Activated T-helper 17 cell treated with anti-CD3 and anti-CD28 coated beads, Interleukin-2, amount 50 U/mL, for 72 hours (primary cell): ENCODE measurements around the gene CSAG3. TPM values are rescaled to one million over a fixed set of nuclear protein-coding genes. Genes with fewer than 3 reads are reported as not detected.
"Not testable (repeated sequence)": the region's sequence is repeated elsewhere in the genome, so short reads cannot be mapped to it uniquely, and the experiment has no call there.

Experiments
- ATAC-seq: fragments of 150-1000 bp; cut with Tn5 transposase; replicated peaks from 2 replicates; pipeline ENCODE4 v1.10.0; 2021; ENCODE audit warnings: mild to moderate bottlenecking, moderate library complexity
- H3K27ac Mint-ChIP-seq: one replicate; pipeline ENCODE4 v1.8.0; 2022; ENCODE audit warnings: mixed read lengths
- H3K27me3 Mint-ChIP-seq: one replicate; pipeline ENCODE4 v1.8.0; 2022; ENCODE audit warnings: mixed read lengths
- H3K36me3 Mint-ChIP-seq: one replicate; pipeline ENCODE4 v1.8.0; 2022; ENCODE audit warnings: low read depth, mild to moderate bottlenecking, mixed read lengths
- H3K4me1 Mint-ChIP-seq: one replicate; pipeline ENCODE4 v1.8.0; 2022; ENCODE audit warnings: mixed read lengths
- H3K4me3 Mint-ChIP-seq: one replicate; pipeline ENCODE4 v1.8.0; 2022; ENCODE audit warnings: mild to moderate bottlenecking, mixed read lengths
- H3K9me3 Mint-ChIP-seq: one replicate; pipeline ENCODE4 v1.8.0; 2022; ENCODE audit warnings: mixed read lengths
- total RNA-seq, 2 donors: library from RNA; stranded (reverse); gene quantifications; one replicate each; pipeline ENCODE4 v1.2.3, GENCODE V29; 2022

CSAG3 gene
- total RNA-seq = under 1 TPM in 1 of 2 donors, not detected in 1; 0.32 TPM

GRCh38 chrX:152758918-152759317 lies at the start of gene CSAG3:
Gene CSAG3, plus strand, starts transcription at chrX:152759218.
- not testable (repeated sequence) for ATAC-seq, H3K9me3 Mint-ChIP-seq, H3K27me3 Mint-ChIP-seq, H3K4me1 Mint-ChIP-seq, H3K27ac Mint-ChIP-seq, H3K36me3 Mint-ChIP-seq, H3K4me3 Mint-ChIP-seq

DNA sequence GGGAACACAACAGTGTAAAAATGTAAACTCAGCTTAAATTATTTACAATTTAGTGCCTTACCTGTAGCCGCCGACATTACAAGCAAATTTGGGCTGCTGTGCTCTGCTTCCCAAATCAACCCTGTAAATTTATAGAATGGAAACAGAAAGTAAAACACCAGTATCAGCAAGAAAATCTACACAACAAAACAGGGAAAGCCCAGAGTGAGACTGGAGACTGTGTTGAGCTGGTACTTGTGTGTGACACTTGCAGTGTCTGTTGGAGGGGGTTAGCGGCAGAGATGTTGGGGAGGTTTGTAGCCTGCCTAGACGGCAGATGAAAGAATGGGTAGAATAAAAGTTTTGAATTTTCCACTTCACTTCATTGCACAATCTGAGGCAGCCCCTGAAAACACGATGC lies 45.8 kb upstream of the CSAG3 start:
- H3K4me1 Mint-ChIP-seq, H3K9me3 Mint-ChIP-seq, H3K27ac Mint-ChIP-seq, H3K36me3 Mint-ChIP-seq, ATAC-seq, H3K27me3 Mint-ChIP-seq, H3K4me3 Mint-ChIP-seq: not testable (repeated sequence)

- not testable (repeated sequence) for H3K4me3 Mint-ChIP-seq, H3K4me1 Mint-ChIP-seq, ATAC-seq, H3K27me3 Mint-ChIP-seq, H3K27ac Mint-ChIP-seq, H3K9me3 Mint-ChIP-seq, H3K36me3 Mint-ChIP-seq
Measured at GRCh38 chrX:152713815-152714787, 44.9 kb upstream of the CSAG3 start, which contains the start of gene MAGEA2B. Gene MAGEA2B, plus strand, starts transcription at chrX:152714628. Its CDS starts 2,479 bp downstream, at chrX:152717107.

- ATAC-seq = no peak
- no peaks in the 10 kb centered on the region for H3K4me1 Mint-ChIP-seq
- peaks cover 14% of the 10 kb centered on the region for H3K27me3 Mint-ChIP-seq
- no peak overlapping the region for H3K27ac Mint-ChIP-seq
- H3K9me3 Mint-ChIP-seq = no peaks in the 10 kb centered on the region
- H3K36me3 Mint-ChIP-seq = no peaks in the 10 kb centered on the region
- H3K4me3 Mint-ChIP-seq = no peak overlapping the region
Measured at GRCh38 chrX:152725409-152725808, 33.6 kb upstream of the CSAG3 start.

DNA sequence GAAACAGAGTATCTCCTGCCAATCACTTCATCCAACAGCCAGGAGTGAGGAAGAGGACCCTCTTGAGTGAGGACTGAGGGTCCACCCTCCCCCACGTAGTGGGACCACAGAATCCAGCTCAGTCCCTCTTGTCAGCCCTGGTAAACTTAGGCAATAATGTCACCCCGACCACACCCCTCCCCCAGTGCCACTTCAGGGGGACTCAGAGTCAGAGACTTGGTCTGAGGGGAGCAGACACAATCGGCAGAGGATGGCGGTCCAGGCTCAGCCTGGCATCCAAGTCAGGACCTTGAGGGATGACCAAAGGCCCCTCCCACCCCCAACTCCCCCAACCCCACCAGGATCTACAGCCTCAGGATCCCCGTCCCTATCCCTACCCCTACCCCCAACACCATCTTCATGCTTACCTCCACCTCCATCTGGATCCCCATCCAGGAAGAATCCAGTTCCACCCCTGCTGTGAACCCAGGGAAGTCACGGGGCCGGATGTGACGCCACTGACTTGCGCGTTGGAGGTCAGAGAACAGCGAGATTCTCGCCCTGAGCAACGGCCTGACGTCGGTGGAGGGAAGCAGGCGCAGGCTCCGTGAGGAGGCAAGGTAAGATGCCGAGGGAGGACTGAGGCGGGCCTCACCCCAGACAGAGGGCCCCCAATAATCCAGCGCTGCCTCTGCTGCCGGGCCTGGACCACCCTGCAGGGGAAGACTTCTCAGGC lies 25.6 kb upstream of the CSAG3 start, which contains the start of the genes CSAG1 and MAGEA12:
CSAG1 (minus strand) TSS at position 461 of the 715 bp plus-strand sequence. CDS start 1,261 bp downstream, outside the sequence.
MAGEA12 (plus strand) TSS at position 497 of the 715 bp plus-strand sequence. CDS start 2,405 bp downstream, outside the sequence.
- no peak within 1 kb of the TSS for H3K27ac Mint-ChIP-seq
- H3K4me3 Mint-ChIP-seq = no peak within 1 kb of the TSS
- no peaks in the 10 kb centered on the region for H3K4me1 Mint-ChIP-seq
- ATAC-seq = no peak
- H3K9me3 Mint-ChIP-seq = no peaks in the 10 kb centered on the region
- peaks cover 6% of the 10 kb centered on the region for H3K27me3 Mint-ChIP-seq
- no peaks in the 10 kb centered on the region for H3K36me3 Mint-ChIP-seq

DNA sequence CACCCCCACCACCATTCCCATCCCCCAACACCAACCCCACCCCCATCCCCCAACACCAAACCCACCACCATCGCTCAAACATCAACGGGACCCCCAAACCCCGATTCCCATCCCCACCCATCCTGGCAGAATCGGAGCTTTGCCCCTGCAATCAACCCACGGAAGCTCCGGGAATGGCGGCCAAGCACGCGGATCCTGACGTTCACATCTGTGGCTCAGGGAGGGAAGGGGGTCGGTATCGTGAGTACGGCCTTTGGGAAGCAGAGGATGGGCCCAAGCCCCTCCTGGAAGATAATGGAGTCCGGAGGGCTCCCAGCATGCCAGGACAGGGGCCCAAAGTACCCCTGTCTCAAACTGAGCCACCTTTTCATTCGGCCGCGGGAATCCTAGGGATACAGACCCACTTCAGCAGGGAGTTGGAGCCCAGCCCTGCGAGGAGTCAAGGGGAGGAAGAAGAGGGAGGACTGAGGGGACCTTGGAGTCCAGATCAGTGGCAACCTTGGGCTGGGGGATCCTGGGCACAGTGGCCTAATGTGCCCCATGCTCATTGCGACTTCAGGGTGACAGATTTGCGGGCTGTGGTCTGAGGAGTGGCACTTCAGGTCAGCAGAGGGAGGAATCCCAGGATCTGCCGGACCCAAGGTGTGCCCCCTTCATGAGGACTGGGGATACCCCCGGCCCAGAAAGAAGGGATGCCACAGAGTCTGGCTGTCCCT lies 24.7 kb upstream of the CSAG3 start:
- H3K27ac Mint-ChIP-seq, H3K27me3 Mint-ChIP-seq, H3K4me3 Mint-ChIP-seq, H3K4me1 Mint-ChIP-seq, H3K36me3 Mint-ChIP-seq, H3K9me3 Mint-ChIP-seq, ATAC-seq: not testable (repeated sequence)

GRCh38 chrX:152735101-152735500 lies 23.9 kb upstream of the CSAG3 start:
- Mint-ChIP-seq H3K36me3 (no peaks in the 10 kb centered on the region), H3K9me3 (no peaks in the 10 kb centered on the region), H3K27me3 (no peaks in the 10 kb centered on the region), H3K27ac (no peak overlapping the region), H3K4me3 (no peak overlapping the region), H3K4me1 (no peaks in the 10 kb centered on the region)
- no peak for ATAC-seq

DNA sequence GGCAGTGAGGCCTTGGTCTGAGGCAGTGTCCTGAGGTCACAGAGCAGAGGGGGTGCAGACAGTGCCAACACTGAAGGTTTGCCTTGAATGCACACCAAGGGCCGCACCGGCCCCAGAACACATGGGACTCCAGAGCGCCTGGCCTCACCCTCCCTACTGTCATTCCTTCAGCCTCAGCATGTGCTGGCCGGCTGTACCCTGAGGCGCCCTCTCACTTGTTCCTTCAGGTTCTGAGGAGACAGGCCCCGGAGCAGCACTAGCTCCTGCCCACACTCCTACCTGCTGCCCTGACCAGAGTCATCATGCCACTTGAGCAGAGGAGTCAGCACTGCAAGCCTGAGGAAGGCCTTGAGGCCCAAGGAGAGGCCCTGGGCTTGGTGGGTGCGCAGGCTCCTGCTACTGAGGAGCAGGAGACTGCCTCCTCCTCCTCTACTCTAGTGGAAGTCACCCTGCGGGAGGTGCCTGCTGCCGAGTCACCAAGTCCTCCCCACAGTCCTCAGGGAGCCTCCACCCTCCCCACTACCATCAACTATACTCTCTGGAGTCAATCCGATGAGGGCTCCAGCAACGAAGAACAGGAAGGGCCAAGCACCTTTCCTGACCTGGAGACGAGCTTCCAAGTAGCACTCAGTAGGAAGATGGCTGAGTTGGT lies 23.0 kb upstream of the CSAG3 start:
- no peaks in the 10 kb centered on the region for H3K4me1 Mint-ChIP-seq
- ATAC-seq = no peak
- H3K4me3 Mint-ChIP-seq = no peak overlapping the region
- H3K36me3 Mint-ChIP-seq = no peaks in the 10 kb centered on the region
- H3K9me3 Mint-ChIP-seq = no peaks in the 10 kb centered on the region
- no peak overlapping the region for H3K27ac Mint-ChIP-seq
- no peaks in the 10 kb centered on the region for H3K27me3 Mint-ChIP-seq

GRCh38 chrX:152736528-152736927 lies 22.5 kb upstream of the CSAG3 start:
- not testable (repeated sequence) for H3K36me3 Mint-ChIP-seq, H3K27me3 Mint-ChIP-seq, H3K27ac Mint-ChIP-seq, H3K9me3 Mint-ChIP-seq, H3K4me3 Mint-ChIP-seq, H3K4me1 Mint-ChIP-seq, ATAC-seq

DNA sequence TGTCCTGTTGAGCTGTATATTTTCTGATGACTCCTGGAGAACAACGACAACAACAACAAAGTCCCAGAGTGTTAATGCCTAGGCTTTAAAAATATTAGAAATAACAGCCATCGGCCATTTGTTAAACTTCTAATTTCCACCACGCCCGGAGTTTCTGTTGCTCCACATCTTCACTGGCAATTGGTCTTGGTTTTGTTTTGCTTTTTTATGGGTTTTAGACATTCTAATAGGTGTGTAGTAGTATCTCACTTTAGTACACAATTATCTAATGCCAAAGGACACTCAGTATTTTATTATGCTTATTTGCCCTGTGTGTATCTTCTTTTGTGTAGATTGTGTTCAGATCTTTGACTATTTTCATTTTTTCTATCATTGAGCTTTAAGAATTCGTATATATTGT lies 20.5 kb upstream of the CSAG3 start:
- H3K4me1 Mint-ChIP-seq = no peaks in the 10 kb centered on the region
- H3K4me3 Mint-ChIP-seq = no peak overlapping the region
- no peak for ATAC-seq
- no peaks in the 10 kb centered on the region for H3K36me3 Mint-ChIP-seq
- no peaks in the 10 kb centered on the region for H3K27me3 Mint-ChIP-seq
- H3K9me3 Mint-ChIP-seq = no peaks in the 10 kb centered on the region
- H3K27ac Mint-ChIP-seq = no peak overlapping the region

- H3K36me3 Mint-ChIP-seq, ATAC-seq, H3K27ac Mint-ChIP-seq, H3K9me3 Mint-ChIP-seq, H3K27me3 Mint-ChIP-seq, H3K4me3 Mint-ChIP-seq, H3K4me1 Mint-ChIP-seq: not testable (repeated sequence)
Measured at GRCh38 chrX:152753686-152754650, 5.0 kb upstream of the CSAG3 start, which contains the start of gene MAGEA2. Gene MAGEA2, minus strand, starts transcription at chrX:152753842. Its CDS starts 2,479 bp downstream, at chrX:152751363.

GRCh38 chrX:152754871-152755270 lies 4.1 kb upstream of the CSAG3 start:
- H3K36me3 Mint-ChIP-seq, H3K27me3 Mint-ChIP-seq, H3K27ac Mint-ChIP-seq, ATAC-seq, H3K4me1 Mint-ChIP-seq, H3K9me3 Mint-ChIP-seq, H3K4me3 Mint-ChIP-seq: not testable (repeated sequence)

DNA sequence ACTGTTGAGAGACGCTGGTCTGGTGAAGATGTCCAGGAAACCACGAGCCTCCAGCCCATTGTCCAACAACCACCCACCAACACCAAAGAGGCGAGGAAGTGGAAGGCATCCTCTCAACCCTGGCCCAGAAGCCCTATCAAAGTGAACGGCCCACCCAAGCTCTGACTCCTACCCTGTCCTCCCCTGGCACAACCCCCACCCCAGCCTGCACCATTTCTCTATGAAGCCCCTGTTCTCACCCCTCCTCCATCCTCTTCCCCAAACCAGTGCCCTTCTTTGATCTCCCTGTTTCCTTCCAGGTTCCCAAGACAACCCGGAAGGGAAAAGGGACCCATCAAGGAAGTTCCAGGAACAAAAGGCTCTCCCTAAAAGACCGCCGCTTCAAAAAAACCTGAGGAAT lies 526 bp downstream of the CSAG3 start:
- not testable (repeated sequence) for H3K36me3 Mint-ChIP-seq, H3K9me3 Mint-ChIP-seq, ATAC-seq, H3K4me3 Mint-ChIP-seq, H3K4me1 Mint-ChIP-seq, H3K27ac Mint-ChIP-seq, H3K27me3 Mint-ChIP-seq
